Measurements from ENCODE around the gene UBASH3A.
A peak's percentile ranks its signal among the peaks of the same experiment; 100 is the strongest.

UBASH3A gene

DNA sequence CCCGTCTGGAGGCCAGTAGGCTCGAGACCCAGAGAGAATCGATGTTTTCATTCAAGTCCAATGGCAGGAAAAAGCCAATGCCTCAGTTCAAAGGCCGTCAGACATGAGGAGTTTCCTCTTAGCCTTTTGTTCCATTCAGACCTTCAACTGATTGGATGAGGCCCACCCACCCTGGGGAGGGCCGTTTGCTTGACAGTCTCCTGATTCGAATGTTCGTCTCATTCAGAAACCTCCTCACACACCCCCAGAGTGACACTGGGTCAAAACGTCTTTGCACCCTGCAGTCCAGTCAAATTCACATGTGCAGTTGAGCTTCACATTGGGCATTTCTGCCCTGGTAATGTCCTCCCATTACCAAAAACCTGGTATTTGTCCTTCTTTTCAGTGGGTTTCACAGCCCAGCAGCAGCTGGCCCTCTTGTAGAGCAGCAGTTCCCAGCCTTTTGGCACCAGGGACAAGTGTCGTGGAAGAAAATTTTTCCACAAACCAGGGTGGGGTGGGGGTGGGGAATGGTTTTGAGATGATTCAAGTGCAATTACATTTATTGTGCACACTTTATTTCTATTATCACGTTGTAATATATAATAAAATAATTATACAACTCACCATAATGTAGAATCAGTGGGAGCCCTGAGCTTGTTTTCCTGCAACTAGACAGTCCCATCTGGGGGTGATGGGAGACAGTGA, 52.2 kb downstream of the UBASH3A start:
- DNase-seq: no peak
- intact Hi-C loops (cut with DNase I; ENCODE audit: low total_unique reads): no loop called here
- H3K36me3 ChIP-seq: no peaks in the 10 kb centered on the region
- peaks cover 0 to 57% of the 10 kb centered on the region in 2 donors for H3K27me3 ChIP-seq
- no peak overlapping the region for H3K4me3 ChIP-seq
- TF ChIP-seq, protein P1, sequence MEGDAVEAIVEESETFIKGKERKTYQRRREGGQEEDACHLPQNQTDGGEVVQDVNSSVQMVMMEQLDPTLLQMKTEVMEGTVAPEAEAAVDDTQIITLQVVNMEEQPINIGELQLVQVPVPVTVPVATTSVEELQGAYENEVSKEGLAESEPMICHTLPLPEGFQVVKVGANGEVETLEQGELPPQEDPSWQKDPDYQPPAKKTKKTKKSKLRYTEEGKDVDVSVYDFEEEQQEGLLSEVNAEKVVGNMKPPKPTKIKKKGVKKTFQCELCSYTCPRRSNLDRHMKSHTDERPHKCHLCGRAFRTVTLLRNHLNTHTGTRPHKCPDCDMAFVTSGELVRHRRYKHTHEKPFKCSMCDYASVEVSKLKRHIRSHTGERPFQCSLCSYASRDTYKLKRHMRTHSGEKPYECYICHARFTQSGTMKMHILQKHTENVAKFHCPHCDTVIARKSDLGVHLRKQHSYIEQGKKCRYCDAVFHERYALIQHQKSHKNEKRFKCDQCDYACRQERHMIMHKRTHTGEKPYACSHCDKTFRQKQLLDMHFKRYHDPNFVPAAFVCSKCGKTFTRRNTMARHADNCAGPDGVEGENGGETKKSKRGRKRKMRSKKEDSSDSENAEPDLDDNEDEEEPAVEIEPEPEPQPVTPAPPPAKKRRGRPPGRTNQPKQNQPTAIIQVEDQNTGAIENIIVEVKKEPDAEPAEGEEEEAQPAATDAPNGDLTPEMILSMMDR (IDR thresholded peaks at IDR 0.05): no peak
- H3K27ac ChIP-seq: no peak overlapping the region
- H3K4me1 ChIP-seq: no peaks in the 10 kb centered on the region
- H3K9me3 ChIP-seq: no peaks in the 10 kb centered on the region

GRCh38 chr21:42456457-42456856, 52.8 kb downstream of the UBASH3A start:
- Histone ChIP-seq H3K4me1 (no peaks in the 10 kb centered on the region), H3K9me3 (no peaks in the 10 kb centered on the region), H3K36me3 (no peaks in the 10 kb centered on the region), H3K27ac (no peak overlapping the region), H3K27me3 (peaks cover 0 to 61% of the 10 kb centered on the region in 2 donors), H3K4me3 (no peak overlapping the region)
- intact Hi-C loops (cut with DNase I; ENCODE audit: low total_unique reads): no loop called here
- TF ChIP-seq, protein P1 (IDR thresholded peaks at IDR 0.05): no peak
- no peak for DNase-seq

DNA sequence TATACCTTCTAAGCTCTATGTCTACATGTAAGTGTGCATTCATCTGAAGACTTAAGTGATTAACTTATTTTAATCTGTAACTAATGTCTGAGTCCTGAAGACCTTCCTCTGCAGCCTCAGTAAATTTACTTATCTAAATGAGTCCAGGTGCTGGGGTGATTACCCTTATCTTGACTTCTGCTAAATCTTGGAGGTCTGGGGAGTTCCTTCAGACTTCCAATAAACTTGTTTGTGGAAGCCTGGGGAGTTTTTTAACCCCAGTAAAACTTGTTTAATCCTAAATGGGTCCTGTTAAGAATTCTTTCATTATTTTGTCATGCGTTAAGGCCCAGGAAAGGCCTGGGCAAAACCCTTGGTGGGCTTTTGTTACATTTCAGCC, 55.4 kb downstream of the UBASH3A start:
- TF ChIP-seq, protein P1 (IDR thresholded peaks at IDR 0.05): no peak
- H3K36me3 ChIP-seq: no peaks in the 10 kb centered on the region
- no peak for DNase-seq
- no peak overlapping the region for H3K27ac ChIP-seq
- H3K4me3 ChIP-seq: no peak overlapping the region
- peaks cover 0 to 45% of the 10 kb centered on the region in 2 donors for H3K27me3 ChIP-seq
- no peaks in the 10 kb centered on the region for H3K4me1 ChIP-seq
- intact Hi-C loops (cut with DNase I; ENCODE audit: low total_unique reads): no loop called here
- H3K9me3 ChIP-seq: no peaks in the 10 kb centered on the region

DNA sequence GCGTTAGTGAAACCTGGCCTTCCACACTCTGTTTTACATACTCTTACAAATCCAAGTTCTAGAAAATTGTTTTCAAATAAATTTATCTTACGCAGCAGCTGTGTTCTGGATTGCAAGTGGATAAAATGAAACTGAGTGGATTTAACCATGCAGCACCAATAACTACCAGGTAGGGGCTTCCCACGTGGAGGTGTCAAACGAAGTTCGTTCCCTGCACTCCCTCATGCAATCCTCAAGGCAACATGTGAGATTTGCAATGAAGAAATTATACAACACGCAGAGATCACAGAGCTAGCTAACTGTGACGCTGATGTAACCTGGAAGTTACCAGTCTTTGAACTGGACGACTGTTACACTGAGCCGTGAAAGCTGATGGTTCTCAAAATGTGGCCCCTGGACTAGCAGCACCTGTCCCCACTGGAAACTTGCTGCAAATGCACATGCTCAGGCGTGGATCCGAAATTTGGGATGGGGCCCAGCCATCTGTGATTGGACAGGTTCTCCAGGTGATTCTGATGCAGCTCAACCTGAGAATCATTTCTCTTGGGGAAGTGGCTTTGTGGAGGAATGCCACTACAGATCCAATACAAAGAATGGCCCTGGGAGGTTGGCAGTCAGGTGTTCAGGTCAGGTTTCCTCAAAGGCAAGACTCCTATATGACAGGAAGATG, 56.0 kb downstream of the UBASH3A start:
- H3K36me3 ChIP-seq: no peaks in the 10 kb centered on the region
- peaks cover 0 to 39% of the 10 kb centered on the region in 2 donors for H3K27me3 ChIP-seq
- H3K4me3 ChIP-seq: no peak overlapping the region
- no peak overlapping the region for H3K27ac ChIP-seq
- intact Hi-C loops (cut with DNase I; ENCODE audit: low total_unique reads): no loop called here
- TF ChIP-seq, protein P1 (IDR thresholded peaks at IDR 0.05): no peak
- DNase-seq: peak in 1 of 2 donors; percentile 32
- H3K4me1 ChIP-seq: no peaks in the 10 kb centered on the region
- no peaks in the 10 kb centered on the region for H3K9me3 ChIP-seq

DNA sequence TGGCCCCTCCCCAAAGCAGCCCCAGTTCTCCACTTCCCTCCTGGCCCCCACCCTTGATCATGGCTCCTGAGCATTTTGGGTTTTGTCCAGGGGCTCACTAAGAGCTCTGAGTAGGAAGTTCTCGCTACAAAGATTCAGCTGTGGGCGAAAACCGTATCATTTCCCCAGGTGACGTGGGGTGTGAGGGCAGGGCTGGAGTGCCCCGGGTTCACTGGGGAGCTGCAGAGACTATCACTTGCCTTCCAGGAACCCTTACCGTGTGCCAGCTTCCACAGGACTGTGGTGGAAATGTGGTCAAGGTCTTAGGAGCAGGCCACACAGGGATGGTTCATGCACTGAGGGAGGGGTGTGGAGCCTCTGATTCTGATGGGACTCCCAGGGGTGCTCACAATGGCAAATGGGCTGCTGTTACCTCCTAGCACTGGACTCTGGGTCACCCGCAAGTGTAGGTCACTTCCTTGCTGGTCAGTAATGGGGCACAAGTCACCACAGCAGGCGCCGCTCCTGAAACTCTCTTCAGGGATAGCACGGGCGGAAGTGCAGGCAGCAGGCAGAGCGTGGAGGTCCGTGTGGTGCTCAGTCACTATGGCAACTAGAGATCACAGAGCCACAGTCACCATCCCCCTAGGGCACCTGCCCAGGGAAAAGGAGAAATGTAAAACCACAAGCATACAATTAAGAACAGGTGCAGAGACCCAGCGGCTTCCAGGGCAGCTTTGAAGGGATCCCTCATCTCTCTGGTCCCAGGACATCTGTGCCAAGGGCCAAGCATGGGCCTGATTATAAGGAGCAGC, 56.9 kb downstream of the UBASH3A start:
- DNase-seq: peak in 1 of 2 donors; percentile 27
- TF ChIP-seq, protein P1 (IDR thresholded peaks at IDR 0.05): no peak
- Histone ChIP-seq H3K9me3 (no peaks in the 10 kb centered on the region), H3K4me3 (no peak overlapping the region), H3K27ac (no peak overlapping the region), H3K36me3 (no peaks in the 10 kb centered on the region), H3K4me1 (no peaks in the 10 kb centered on the region), H3K27me3 (peaks cover 0 to 34% of the 10 kb centered on the region in 2 donors)
- intact Hi-C loops (cut with DNase I; ENCODE audit: low total_unique reads): no loop called here
